HG03095 (cell line): ENCODE measurements around the gene MYMK.

Experiments
- ATAC-seq: cut with Tn5 transposase; IDR thresholded peaks from one replicate; pipeline ENCODE4 v1.9.1; 2021; ENCODE audit warnings: moderate library complexity; ENCODE audit not compliant: unreplicated experiment

The MYMK gene

GRCh38 chr9:133536080-133536479, 11.3 kb upstream of the MYMK start:
- no peak for ATAC-seq

GRCh38 chr9:133535306-133535877, 10.6 kb upstream of the MYMK start:
- no peak for ATAC-seq

- ATAC-seq, result no peak
Observed at GRCh38 chr9:133534346-133535291, 9.9 kb upstream of the MYMK start, which contains the start of gene ADAMTSL2. TSS of gene ADAMTSL2 (plus strand) at chr9:133534704. CDS start at chr9:133536713, 2,009 bp downstream.

- no peak for ATAC-seq
Observed at GRCh38 chr9:133533857-133534256, 9.1 kb upstream of the MYMK start.

- ATAC-seq, result no peak
Observed at GRCh38 chr9:133532937-133533668, 8.3 kb upstream of the MYMK start.

GRCh38 chr9:133531293-133531692, 6.5 kb upstream of the MYMK start:
- no peak for ATAC-seq

- no peak for ATAC-seq
Observed at GRCh38 chr9:133529874-133530273, 5.1 kb upstream of the MYMK start.

GRCh38 chr9:133529457-133529856, 4.7 kb upstream of the MYMK start:
- ATAC-seq, result no peak

- ATAC-seq, result no peak
Observed at GRCh38 chr9:133528876-133529241, 4.1 kb upstream of the MYMK start.

GRCh38 chr9:133528001-133528875, 3.5 kb upstream of the MYMK start:
- ATAC-seq, result no peak

GRCh38 chr9:133527444-133527920, 2.7 kb upstream of the MYMK start:
- ATAC-seq, result no peak

GRCh38 chr9:133526721-133527321, 2.1 kb upstream of the MYMK start:
- no peak for ATAC-seq

GRCh38 chr9:133525677-133526076, 918 bp upstream of the MYMK start:
- ATAC-seq, result no peak

- ATAC-seq, result no peak
Observed at GRCh38 chr9:133524146-133524545, 613 bp downstream of the MYMK start.

- ATAC-seq, result no peak
Observed at GRCh38 chr9:133523106-133523505, 1.7 kb downstream of the MYMK start.

- no peak for ATAC-seq
Observed at GRCh38 chr9:133522073-133522910, 2.5 kb downstream of the MYMK start.

- ATAC-seq, result no peak
Observed at GRCh38 chr9:133521122-133522072, 3.4 kb downstream of the MYMK start.
